ENCODE results near the gene NID1. TPM values are rescaled to one million over a fixed set of nuclear protein-coding genes. Genes with fewer than 3 reads are reported as not detected.

NID1 gene
- total and polyA plus RNA-seq, 4 donors: 15.4 to 151 (median 45.1) TPM

GRCh38 chr1:236083650-236084385 lies 18.9 kb upstream of the NID1 start:
- 43 to 59% methylated on average over 8 of the region's 8 CpGs for WGBS, 2 donors
- Histone ChIP-seq H3K36me3 (ENCODE audit: control insufficient read depth in 4 of 4, insufficient read depth in 4 of 4, low read length in 4 of 4) (no peaks in the 10 kb centered on the region), H3K4me1 (ENCODE audit: control insufficient read depth in 5 of 5, insufficient read depth in 5 of 5, low read length in 5 of 5) (peaks cover 0 to 13% (median 0%) of the 10 kb centered on the region in 5 donors), H3K9ac (ENCODE audit: insufficient read depth in 1 of 2, low read length in 2 of 2) (no peak overlapping the region), H3K4me3 (no peak overlapping the region), H3K27me3 (ENCODE audit: control insufficient read depth in 3 of 3, insufficient read depth in 3 of 3, low read length in 2 of 3) (no peaks in the 10 kb centered on the region), H3K27ac (ENCODE audit: low read depth in 1 of 2, low read length in 1 of 2) (peak overlapping the region in 1 of 2 donors; percentile 49), H3K9me3 (ENCODE audit: control insufficient read depth in 4 of 4, insufficient read depth in 3 of 4, low read length in 3 of 4) (peaks cover 0 to 2% (median 0%) of the 10 kb centered on the region in 4 donors)
- TF ChIP-seq, protein P1, sequence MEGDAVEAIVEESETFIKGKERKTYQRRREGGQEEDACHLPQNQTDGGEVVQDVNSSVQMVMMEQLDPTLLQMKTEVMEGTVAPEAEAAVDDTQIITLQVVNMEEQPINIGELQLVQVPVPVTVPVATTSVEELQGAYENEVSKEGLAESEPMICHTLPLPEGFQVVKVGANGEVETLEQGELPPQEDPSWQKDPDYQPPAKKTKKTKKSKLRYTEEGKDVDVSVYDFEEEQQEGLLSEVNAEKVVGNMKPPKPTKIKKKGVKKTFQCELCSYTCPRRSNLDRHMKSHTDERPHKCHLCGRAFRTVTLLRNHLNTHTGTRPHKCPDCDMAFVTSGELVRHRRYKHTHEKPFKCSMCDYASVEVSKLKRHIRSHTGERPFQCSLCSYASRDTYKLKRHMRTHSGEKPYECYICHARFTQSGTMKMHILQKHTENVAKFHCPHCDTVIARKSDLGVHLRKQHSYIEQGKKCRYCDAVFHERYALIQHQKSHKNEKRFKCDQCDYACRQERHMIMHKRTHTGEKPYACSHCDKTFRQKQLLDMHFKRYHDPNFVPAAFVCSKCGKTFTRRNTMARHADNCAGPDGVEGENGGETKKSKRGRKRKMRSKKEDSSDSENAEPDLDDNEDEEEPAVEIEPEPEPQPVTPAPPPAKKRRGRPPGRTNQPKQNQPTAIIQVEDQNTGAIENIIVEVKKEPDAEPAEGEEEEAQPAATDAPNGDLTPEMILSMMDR (IDR thresholded peaks at IDR 0.05; ENCODE audit: control extremely low read depth, extremely low read depth): no peak
- DNase-seq (peak in 2 of 3 donors; percentile 23 to 33), ATAC-seq (ENCODE audit: insufficient read depth, low FRiP score) (no peak)

GRCh38 chr1:236082526-236082925 lies 17.6 kb upstream of the NID1 start:
- Histone ChIP-seq H3K9ac (ENCODE audit: insufficient read depth in 1 of 2, low read length in 2 of 2) (no peak overlapping the region), H3K9me3 (ENCODE audit: control insufficient read depth in 4 of 4, insufficient read depth in 3 of 4, low read length in 3 of 4) (peaks cover 0 to 2% (median 0%) of the 10 kb centered on the region in 4 donors), H3K27ac (ENCODE audit: low read depth in 1 of 2, low read length in 1 of 2) (no peak overlapping the region), H3K36me3 (ENCODE audit: control insufficient read depth in 4 of 4, insufficient read depth in 4 of 4, low read length in 4 of 4) (no peaks in the 10 kb centered on the region), H3K27me3 (ENCODE audit: control insufficient read depth in 3 of 3, insufficient read depth in 3 of 3, low read length in 2 of 3) (no peaks in the 10 kb centered on the region), H3K4me3 (no peak overlapping the region), H3K4me1 (ENCODE audit: control insufficient read depth in 5 of 5, insufficient read depth in 5 of 5, low read length in 5 of 5) (peaks cover 0 to 13% (median 0%) of the 10 kb centered on the region in 5 donors)
- DNase-seq: peak in 2 of 3 donors; percentile 76 to 83
- no peak for ATAC-seq (ENCODE audit: insufficient read depth, low FRiP score)
- WGBS, 2 donors: 76 to 84% methylated on average over 4 of the region's 4 CpGs
- TF ChIP-seq, protein P1 (IDR thresholded peaks at IDR 0.05; ENCODE audit: control extremely low read depth, extremely low read depth): no peak

GRCh38 chr1:236081546-236082227 lies 16.8 kb upstream of the NID1 start:
- no peak overlapping the region for H3K4me3 ChIP-seq
- no peak overlapping the region for H3K9ac ChIP-seq (ENCODE audit: insufficient read depth in 1 of 2, low read length in 2 of 2)
- TF ChIP-seq, protein P1 (IDR thresholded peaks at IDR 0.05; ENCODE audit: control extremely low read depth, extremely low read depth): no peak
- peaks cover 0 to 13% (median 0%) of the 10 kb centered on the region in 5 donors for H3K4me1 ChIP-seq (ENCODE audit: control insufficient read depth in 5 of 5, insufficient read depth in 5 of 5, low read length in 5 of 5)
- WGBS, 2 donors: 93% methylated on average over 10 of the region's 10 CpGs
- H3K27ac ChIP-seq (ENCODE audit: low read depth in 1 of 2, low read length in 1 of 2): no peak overlapping the region
- H3K9me3 ChIP-seq (ENCODE audit: control insufficient read depth in 4 of 4, insufficient read depth in 3 of 4, low read length in 3 of 4): peaks cover 0 to 2% (median 0%) of the 10 kb centered on the region in 4 donors
- DNase-seq (no peak), ATAC-seq (ENCODE audit: insufficient read depth, low FRiP score) (no peak)
- H3K36me3 ChIP-seq (ENCODE audit: control insufficient read depth in 4 of 4, insufficient read depth in 4 of 4, low read length in 4 of 4): no peaks in the 10 kb centered on the region
- H3K27me3 ChIP-seq (ENCODE audit: control insufficient read depth in 3 of 3, insufficient read depth in 3 of 3, low read length in 2 of 3): no peaks in the 10 kb centered on the region

Measured in lung (tissue), 12 donors.